Uterus (tissue), 4 donors: Measurements from ENCODE around the gene IRF2. TPM values are rescaled to one million over a fixed set of nuclear protein-coding genes. Genes with fewer than 3 reads are reported as not detected.

Source experiments
- DNase-seq, 2 donors: peaks; one replicate each; pipeline ENCODE4 v3.0.0-alpha.2; 2019 to 2020
- H3K27ac ChIP-seq, 2 donors: fragments of 200-600 bp; sonication (generic); 1 replicate in 1 of 2; 2 replicates in 1 of 2; pipeline ENCODE4 v1.5.1; 2016 to 2018
- H3K27me3 ChIP-seq, 2 donors: fragments of 200-600 bp; sonication (generic); one replicate each; pipeline ENCODE4 v1.5.1; 2018 to 2019; ENCODE audit warnings: control low read depth in 1 of 2
- H3K36me3 ChIP-seq, 2 donors: fragments of 200-600 bp; sonication (generic); one replicate each; pipeline ENCODE4 v1.5.1; 2019; ENCODE audit warnings: control low read depth in 1 of 2
- H3K4me1 ChIP-seq, 2 donors: fragments of 200-600 bp; sonication (generic); one replicate each; pipeline ENCODE4 v1.5.1; 2018 to 2019; ENCODE audit warnings: control low read depth in 1 of 2
- H3K4me3 ChIP-seq, 2 donors: fragments of 200-600 bp; sonication (generic); 1 replicate in 1 of 2; 2 replicates in 1 of 2; pipeline ENCODE4 v1.5.1; 2018 to 2019; ENCODE audit warnings: mild to moderate bottlenecking in 1 of 2
- H3K9me3 ChIP-seq, 2 donors: fragments of 200-600 bp; sonication (generic); one replicate each; pipeline ENCODE4 v1.5.1; 2019; ENCODE audit warnings: control low read depth in 1 of 2
- CTCF ChIP-seq, 4 experiments: fragments of 200-600 bp in 2 of 4; fragments of 450-650 bp in 2 of 4; sonication (generic) in 2 of 4; IDR thresholded peaks; one replicate each; pipeline ENCODE4 v1.5.1; 2016 to 2019; ENCODE audit warnings: antibody characterized with exemption in 4 of 4, mild to moderate bottlenecking in 2 of 4, moderate library complexity in 1 of 4
- POLR2A ChIP-seq, 2 donors: fragments of 450-650 bp; IDR thresholded peaks; one replicate each; pipeline ENCODE4 v1.6.1; 2016; ENCODE audit warnings: antibody characterized with exemption in 2 of 2, mild to moderate bottlenecking in 1 of 2, moderate library complexity in 1 of 2
- intact Hi-C: fragments of 100-400 bp; cut with DNase I; formaldehyde crosslinking; loops from one replicate; pipeline ENCODE4 v1.15.1; 2023; ENCODE audit warnings: low total_unique reads
- total RNA-seq, 4 donors: library from RNA; depleted of rRNA in 3 of 4; stranded (reverse); fragments of >200 nt in 3 of 4; gene quantifications; one replicate each; pipeline versions ENCODE4 v1.1.0 to v1.2.4, GENCODE V29; 2014 to 2023
- donor health status: DM: yes; HTN: yes; CAD: no.

Gene IRF2
- total RNA-seq, 4 donors from 2014 or later: 7.9 to 45.7 (median 35.7) TPM

- Histone ChIP-seq H3K36me3 (no peaks in the 10 kb centered on the region), H3K27ac (peak overlapping the region; percentile 98 to 99), H3K4me1 (peaks cover 10 to 12% of the 10 kb centered on the region in 2 donors), H3K27me3 (no peaks in the 10 kb centered on the region), H3K4me3 (peak overlapping the region; percentile 83 to 93), H3K9me3 (no peaks in the 10 kb centered on the region)
- TF ChIP-seq CTCF (IDR thresholded peaks at IDR 0.05) (no peak), POLR2A (IDR thresholded peaks at IDR 0.05) (no peak)
- DNase-seq: no peak
- intact Hi-C loops: loop anchor here (10.0 kb wide), 2 partner anchors 63 to 187 kb away; no protein-coding TSS in a partner anchor
Measured at GRCh38 chr4:184471881-184472613, 2.3 kb downstream of the IRF2 start.

- H3K4me1 ChIP-seq: peaks cover 6 to 10% of the 10 kb centered on the region in 2 donors
Measured at GRCh38 chr4:184470785-184471110, 3.6 kb downstream of the IRF2 start.

GRCh38 chr4:184466634-184467033 is 7.7 kb downstream of the IRF2 start:
- DNase-seq: no peak
- Histone ChIP-seq H3K36me3 (no peaks in the 10 kb centered on the region), H3K27me3 (no peaks in the 10 kb centered on the region), H3K9me3 (no peaks in the 10 kb centered on the region), H3K27ac (no peak overlapping the region), H3K4me3 (no peak overlapping the region), H3K4me1 (peaks cover 3% of the 10 kb centered on the region in 2 donors)
- TF ChIP-seq POLR2A (IDR thresholded peaks at IDR 0.05): no peak
- TF ChIP-seq CTCF (IDR thresholded peaks at IDR 0.05): no peak
- intact Hi-C loops: no loop called here

More at GRCh38 chr4:184470785-184471110, 3.6 kb downstream of the IRF2 start:
- H3K27ac ChIP-seq: no peak overlapping the region
- H3K27me3 ChIP-seq: no peaks in the 10 kb centered on the region
- intact Hi-C loops: loop anchor here (10.0 kb wide), 2 partner anchors 64 to 186 kb away; no protein-coding TSS in a partner anchor
- TF ChIP-seq POLR2A (IDR thresholded peaks at IDR 0.05): no peak
- TF ChIP-seq CTCF (IDR thresholded peaks at IDR 0.05): no peak
- DNase-seq: no peak
- no peaks in the 10 kb centered on the region for H3K36me3 ChIP-seq
- H3K9me3 ChIP-seq: no peaks in the 10 kb centered on the region
- H3K4me3 ChIP-seq: no peak overlapping the region

GRCh38 chr4:184464759-184465454 is 9.4 kb downstream of the IRF2 start:
- TF ChIP-seq POLR2A (IDR thresholded peaks at IDR 0.05): no peak
- no peak for TF ChIP-seq CTCF (IDR thresholded peaks at IDR 0.05)
- H3K4me3 ChIP-seq: no peak overlapping the region
- no peaks in the 10 kb centered on the region for H3K27me3 ChIP-seq
- H3K36me3 ChIP-seq: no peaks in the 10 kb centered on the region
- H3K27ac ChIP-seq: no peak overlapping the region
- no peak for DNase-seq
- H3K9me3 ChIP-seq: no peaks in the 10 kb centered on the region
- intact Hi-C loops: no loop called here
- no peaks in the 10 kb centered on the region for H3K4me1 ChIP-seq

- TF ChIP-seq POLR2A (IDR thresholded peaks at IDR 0.05) (no peak), CTCF (IDR thresholded peaks at IDR 0.05) (no peak)
- no peak overlapping the region for H3K27ac ChIP-seq
- no peak for DNase-seq
- no peaks in the 10 kb centered on the region for H3K27me3 ChIP-seq
- intact Hi-C loops: no loop called here
- no peaks in the 10 kb centered on the region for H3K36me3 ChIP-seq
- no peaks in the 10 kb centered on the region for H3K9me3 ChIP-seq
- H3K4me1 ChIP-seq: no peaks in the 10 kb centered on the region
- H3K4me3 ChIP-seq: no peak overlapping the region
Measured at GRCh38 chr4:184463856-184464255, 10.5 kb downstream of the IRF2 start.
